ENCODE data around the gene PTPRN2. TPM values are rescaled to one million over a fixed set of nuclear protein-coding genes. Genes with fewer than 3 reads are reported as not detected.
"Not testable (repeated sequence)": the region's sequence is repeated elsewhere in the genome, so short reads cannot be mapped to it uniquely, and the experiment has no call there.

The PTPRN2 gene
- total and polyA plus RNA-seq, 8 donors, result 4.9 to 136 (median 46.8) TPM

- Histone ChIP-seq H3K9me3 (no peaks in the 10 kb centered on the region), H3K27me3 (no peaks in the 10 kb centered on the region), H3K36me3 (peaks cover 0 to 38% (median 17%) of the 10 kb centered on the region in 4 donors), H3K4me3 (no peak overlapping the region), H3K4me1 (no peaks in the 10 kb centered on the region), H3K27ac (no peak overlapping the region)
- no peak for DNase-seq
- WGBS, 5 donors, result 83 to 91% (median 90%) methylated on average over 16 to 26 of the region's 26 CpGs
- intact Hi-C loops (cut with DNase I; ENCODE audit: low total_unique reads), result no loop called here
- TF ChIP-seq POLR2AphosphoS5 (IDR thresholded peaks at IDR 0.05) (no peak), POLR2A (IDR thresholded peaks at IDR 0.05) (no peak), EP300 (IDR thresholded peaks at IDR 0.05) (no peak)
- TF ChIP-seq, protein P1, sequence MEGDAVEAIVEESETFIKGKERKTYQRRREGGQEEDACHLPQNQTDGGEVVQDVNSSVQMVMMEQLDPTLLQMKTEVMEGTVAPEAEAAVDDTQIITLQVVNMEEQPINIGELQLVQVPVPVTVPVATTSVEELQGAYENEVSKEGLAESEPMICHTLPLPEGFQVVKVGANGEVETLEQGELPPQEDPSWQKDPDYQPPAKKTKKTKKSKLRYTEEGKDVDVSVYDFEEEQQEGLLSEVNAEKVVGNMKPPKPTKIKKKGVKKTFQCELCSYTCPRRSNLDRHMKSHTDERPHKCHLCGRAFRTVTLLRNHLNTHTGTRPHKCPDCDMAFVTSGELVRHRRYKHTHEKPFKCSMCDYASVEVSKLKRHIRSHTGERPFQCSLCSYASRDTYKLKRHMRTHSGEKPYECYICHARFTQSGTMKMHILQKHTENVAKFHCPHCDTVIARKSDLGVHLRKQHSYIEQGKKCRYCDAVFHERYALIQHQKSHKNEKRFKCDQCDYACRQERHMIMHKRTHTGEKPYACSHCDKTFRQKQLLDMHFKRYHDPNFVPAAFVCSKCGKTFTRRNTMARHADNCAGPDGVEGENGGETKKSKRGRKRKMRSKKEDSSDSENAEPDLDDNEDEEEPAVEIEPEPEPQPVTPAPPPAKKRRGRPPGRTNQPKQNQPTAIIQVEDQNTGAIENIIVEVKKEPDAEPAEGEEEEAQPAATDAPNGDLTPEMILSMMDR (IDR thresholded peaks at IDR 0.05), result no peak
Observed at GRCh38 chr7:157594306-157594705, 993.3 kb downstream of the PTPRN2 start.

- H3K27me3 ChIP-seq, result no peaks in the 10 kb centered on the region
- 86 to 95% (median 95%) methylated on average over 11 to 14 of the region's 14 CpGs for WGBS, 5 donors
- H3K27ac ChIP-seq, result no peak overlapping the region
- H3K36me3 ChIP-seq, result peaks cover 0 to 38% (median 17%) of the 10 kb centered on the region in 4 donors
- no peak overlapping the region for H3K4me3 ChIP-seq
- no peaks in the 10 kb centered on the region for H3K9me3 ChIP-seq
- H3K4me1 ChIP-seq, result no peaks in the 10 kb centered on the region
- no peak for TF ChIP-seq POLR2AphosphoS5 (IDR thresholded peaks at IDR 0.05)
- TF ChIP-seq, protein P1 (IDR thresholded peaks at IDR 0.05), result no peak
- TF ChIP-seq EP300 (IDR thresholded peaks at IDR 0.05), result no peak
- TF ChIP-seq POLR2A (IDR thresholded peaks at IDR 0.05), result no peak
- intact Hi-C loops (cut with DNase I; ENCODE audit: low total_unique reads), result no loop called here
- no peak for DNase-seq
Observed at GRCh38 chr7:157593541-157593940, 994.1 kb downstream of the PTPRN2 start.

DNA sequence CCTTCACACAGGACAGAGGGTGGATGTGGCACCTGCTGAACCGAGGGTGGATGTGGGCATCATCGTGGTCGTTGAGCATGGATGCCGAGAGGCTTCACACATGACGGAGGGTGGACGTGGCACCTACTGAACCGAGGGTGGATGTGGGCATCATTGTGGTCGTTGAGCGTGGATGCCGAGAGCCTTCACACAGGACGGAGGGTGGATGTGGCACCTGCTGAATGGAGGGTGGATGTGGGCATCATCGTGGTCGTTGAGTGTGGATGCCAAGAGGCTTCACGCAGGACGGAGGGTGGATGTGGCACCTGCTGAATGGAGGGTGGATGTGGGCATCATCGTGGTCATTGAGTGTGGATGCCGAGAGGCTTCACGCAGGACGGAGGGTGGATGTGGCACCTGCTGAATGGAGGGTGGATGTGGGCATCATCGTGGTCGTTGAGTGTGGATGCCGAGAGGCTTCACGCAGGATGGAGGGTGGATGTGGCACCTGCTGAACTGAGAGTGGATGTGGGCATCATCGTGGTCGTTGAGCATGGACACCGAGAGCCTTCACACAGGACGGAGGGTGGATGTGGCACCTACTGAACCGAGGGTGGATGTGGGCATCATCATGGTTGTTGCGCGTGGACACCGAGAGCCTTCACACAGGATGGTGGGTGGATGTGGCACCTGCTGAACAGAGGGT is 994.8 kb downstream of the PTPRN2 start:
- DNase-seq; intact Hi-C loops (cut with DNase I; ENCODE audit: low total_unique reads); H3K27ac ChIP-seq; H3K27me3 ChIP-seq; H3K9me3 ChIP-seq; H3K4me1 ChIP-seq; H3K4me3 ChIP-seq: not testable (repeated sequence)
- WGBS, 5 donors, result 91 to 95% (median 92%) methylated on average over 31 of the region's 31 CpGs
- peaks cover 0 to 38% (median 17%) of the 10 kb centered on the region in 4 donors for H3K36me3 ChIP-seq

DNA sequence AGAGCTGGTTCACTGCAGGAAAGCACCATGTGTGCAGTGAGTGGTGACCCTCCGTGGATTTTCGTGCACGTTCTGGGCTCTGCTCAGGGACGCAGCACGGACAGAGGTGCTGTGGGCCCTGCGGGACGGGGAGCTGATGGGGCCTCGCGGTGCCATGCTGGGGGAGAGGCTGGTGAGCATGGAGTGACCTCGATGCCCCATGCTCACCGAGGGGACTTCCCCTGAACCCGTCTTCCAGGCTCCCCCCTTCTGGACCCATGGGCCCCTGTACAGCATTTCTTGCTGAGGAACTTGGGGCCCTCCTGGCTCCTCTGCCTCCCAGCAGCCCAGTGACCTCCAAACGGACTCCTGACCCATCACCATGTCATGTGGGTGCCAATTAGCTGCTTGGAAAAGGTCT is 997.1 kb downstream of the PTPRN2 start:
- H3K27ac ChIP-seq, result no peak overlapping the region
- whole genome bisulfite sequencing, 5 donors, result 86 to 96% (median 89%) methylated on average over 13 of the region's 13 CpGs
- peaks cover 0 to 5% (median 0%) of the 10 kb centered on the region in 3 donors for H3K27me3 ChIP-seq
- TF ChIP-seq POLR2AphosphoS5 (IDR thresholded peaks at IDR 0.05), result no peak
- TF ChIP-seq, protein P1 (IDR thresholded peaks at IDR 0.05), result no peak
- no peak for TF ChIP-seq POLR2A (IDR thresholded peaks at IDR 0.05)
- no peak for TF ChIP-seq EP300 (IDR thresholded peaks at IDR 0.05)
- intact Hi-C loops (cut with DNase I; ENCODE audit: low total_unique reads), result no loop called here
- no peak overlapping the region for H3K4me3 ChIP-seq
- DNase-seq, result no peak
- no peaks in the 10 kb centered on the region for H3K9me3 ChIP-seq
- no peaks in the 10 kb centered on the region for H3K4me1 ChIP-seq
- peaks cover 0 to 38% (median 17%) of the 10 kb centered on the region in 4 donors for H3K36me3 ChIP-seq

GRCh38 chr7:157589680-157590079 is 997.9 kb downstream of the PTPRN2 start:
- DNase-seq, result no peak
- Histone ChIP-seq H3K27me3 (peaks cover 0 to 10% (median 0%) of the 10 kb centered on the region in 3 donors), H3K27ac (no peak overlapping the region), H3K9me3 (no peaks in the 10 kb centered on the region), H3K36me3 (peaks cover 0 to 38% (median 17%) of the 10 kb centered on the region in 4 donors), H3K4me3 (no peak overlapping the region), H3K4me1 (no peaks in the 10 kb centered on the region)
- intact Hi-C loops (cut with DNase I; ENCODE audit: low total_unique reads), result no loop called here
- WGBS, 5 donors, result 88 to 92% (median 90%) methylated on average over 11 of the region's 11 CpGs
- TF ChIP-seq EP300 (IDR thresholded peaks at IDR 0.05), result no peak
- TF ChIP-seq, protein P1 (IDR thresholded peaks at IDR 0.05), result no peak
- no peak for TF ChIP-seq POLR2A (IDR thresholded peaks at IDR 0.05)
- no peak for TF ChIP-seq POLR2AphosphoS5 (IDR thresholded peaks at IDR 0.05)
